Mesothelial cell of epicardium (in vitro differentiated cells): ENCODE results near the gene TMEM30B. TPM values are rescaled to one million over a fixed set of nuclear protein-coding genes. Genes with fewer than 3 reads are reported as not detected.

Experiments used
- DNase-seq, 2 experiments: peaks; one replicate each; pipeline ENCODE4 v3.0.0; 2021; ENCODE audit warnings: low spot score in 2 of 2; ENCODE audit not compliant: unreplicated experiment in 2 of 2
- H3K27ac Mint-ChIP-seq: 2 replicates; pipeline ENCODE4 v1.8.0; 2021; ENCODE audit warnings: mixed read lengths
- H3K27me3 Mint-ChIP-seq: 2 replicates; pipeline ENCODE4 v1.8.0; 2021; ENCODE audit warnings: low read depth, mixed read lengths
- H3K36me3 Mint-ChIP-seq: 2 replicates; pipeline ENCODE4 v1.8.0; 2021; ENCODE audit warnings: mixed read lengths
- H3K4me1 Mint-ChIP-seq: 2 replicates; pipeline ENCODE4 v1.8.0; 2021; ENCODE audit warnings: mixed read lengths
- H3K4me3 Mint-ChIP-seq: 2 replicates; pipeline ENCODE4 v1.8.0; 2021; ENCODE audit warnings: mild to moderate bottlenecking, moderate library complexity, mixed read lengths
- H3K9me3 Mint-ChIP-seq: 2 replicates; pipeline ENCODE4 v1.8.0; 2021; ENCODE audit warnings: mixed read lengths
- total RNA-seq: library from RNA; stranded (reverse); gene quantifications from 3 replicates; pipeline ENCODE4 v1.2.1, GENCODE V29; 2021
- TF ChIP-seq, protein P1 (sequence below): fragments of 200-600 bp; sonication (generic); IDR thresholded peaks from one replicate; pipeline ENCODE4 v1.5.0; 2021; ENCODE audit warnings: antibody characterized with exemption; ENCODE audit not compliant: unreplicated experiment

Gene TMEM30B
- total RNA-seq, 1 donor from 2014 or later: 11.2 TPM

GRCh38 chr14:61238611-61239245, 42.4 kb downstream of the TMEM30B start:
- H3K27ac Mint-ChIP-seq: no peak overlapping the region
- DNase-seq: no peak
- TF ChIP-seq, protein P1, sequence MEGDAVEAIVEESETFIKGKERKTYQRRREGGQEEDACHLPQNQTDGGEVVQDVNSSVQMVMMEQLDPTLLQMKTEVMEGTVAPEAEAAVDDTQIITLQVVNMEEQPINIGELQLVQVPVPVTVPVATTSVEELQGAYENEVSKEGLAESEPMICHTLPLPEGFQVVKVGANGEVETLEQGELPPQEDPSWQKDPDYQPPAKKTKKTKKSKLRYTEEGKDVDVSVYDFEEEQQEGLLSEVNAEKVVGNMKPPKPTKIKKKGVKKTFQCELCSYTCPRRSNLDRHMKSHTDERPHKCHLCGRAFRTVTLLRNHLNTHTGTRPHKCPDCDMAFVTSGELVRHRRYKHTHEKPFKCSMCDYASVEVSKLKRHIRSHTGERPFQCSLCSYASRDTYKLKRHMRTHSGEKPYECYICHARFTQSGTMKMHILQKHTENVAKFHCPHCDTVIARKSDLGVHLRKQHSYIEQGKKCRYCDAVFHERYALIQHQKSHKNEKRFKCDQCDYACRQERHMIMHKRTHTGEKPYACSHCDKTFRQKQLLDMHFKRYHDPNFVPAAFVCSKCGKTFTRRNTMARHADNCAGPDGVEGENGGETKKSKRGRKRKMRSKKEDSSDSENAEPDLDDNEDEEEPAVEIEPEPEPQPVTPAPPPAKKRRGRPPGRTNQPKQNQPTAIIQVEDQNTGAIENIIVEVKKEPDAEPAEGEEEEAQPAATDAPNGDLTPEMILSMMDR: no peak
- peaks cover 16% of the 10 kb centered on the region for H3K9me3 Mint-ChIP-seq
- H3K4me3 Mint-ChIP-seq: no peak overlapping the region
- no peaks in the 10 kb centered on the region for H3K4me1 Mint-ChIP-seq
- peaks cover 5% of the 10 kb centered on the region for H3K36me3 Mint-ChIP-seq
- peaks cover 2% of the 10 kb centered on the region for H3K27me3 Mint-ChIP-seq

- no peak overlapping the region for H3K27ac Mint-ChIP-seq
- H3K4me3 Mint-ChIP-seq: no peak overlapping the region
- peaks cover 9% of the 10 kb centered on the region for H3K4me1 Mint-ChIP-seq
- no peaks in the 10 kb centered on the region for H3K36me3 Mint-ChIP-seq
- H3K27me3 Mint-ChIP-seq: peaks cover 2% of the 10 kb centered on the region
- TF ChIP-seq, protein P1: no peak
- no peak for DNase-seq
- no peaks in the 10 kb centered on the region for H3K9me3 Mint-ChIP-seq
Observed at GRCh38 chr14:61234215-61234916, 46.8 kb downstream of the TMEM30B start.

DNA sequence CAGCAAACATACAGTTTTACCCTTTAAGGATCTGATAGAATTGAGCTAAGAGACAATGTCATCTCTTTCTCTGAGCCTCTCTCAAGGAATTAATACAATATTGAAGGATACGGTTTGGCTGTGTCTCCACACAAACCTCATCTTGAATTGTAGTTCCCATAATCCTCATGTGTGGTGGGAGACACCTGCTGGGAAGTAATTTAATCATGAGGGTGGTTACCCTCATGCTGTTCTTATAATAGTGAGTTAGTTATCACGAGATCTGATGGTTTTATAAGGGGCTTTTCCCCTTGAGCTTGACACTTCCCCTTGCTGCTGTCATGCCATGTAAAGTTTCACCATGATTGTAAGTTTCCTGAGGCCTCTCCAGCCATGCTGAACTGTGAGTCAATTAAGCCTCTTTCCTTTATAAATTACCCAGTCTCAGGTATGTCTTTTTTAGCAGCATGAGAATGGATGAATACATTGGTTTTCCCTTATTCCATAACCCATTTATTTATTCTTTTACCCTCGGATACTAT, 47.6 kb downstream of the TMEM30B start:
- no peak overlapping the region for H3K27ac Mint-ChIP-seq
- peaks cover 2% of the 10 kb centered on the region for H3K27me3 Mint-ChIP-seq
- no peak overlapping the region for H3K4me3 Mint-ChIP-seq
- no peaks in the 10 kb centered on the region for H3K36me3 Mint-ChIP-seq
- H3K4me1 Mint-ChIP-seq: peaks cover 14% of the 10 kb centered on the region
- no peaks in the 10 kb centered on the region for H3K9me3 Mint-ChIP-seq
- TF ChIP-seq, protein P1: no peak
- no peak for DNase-seq

DNA sequence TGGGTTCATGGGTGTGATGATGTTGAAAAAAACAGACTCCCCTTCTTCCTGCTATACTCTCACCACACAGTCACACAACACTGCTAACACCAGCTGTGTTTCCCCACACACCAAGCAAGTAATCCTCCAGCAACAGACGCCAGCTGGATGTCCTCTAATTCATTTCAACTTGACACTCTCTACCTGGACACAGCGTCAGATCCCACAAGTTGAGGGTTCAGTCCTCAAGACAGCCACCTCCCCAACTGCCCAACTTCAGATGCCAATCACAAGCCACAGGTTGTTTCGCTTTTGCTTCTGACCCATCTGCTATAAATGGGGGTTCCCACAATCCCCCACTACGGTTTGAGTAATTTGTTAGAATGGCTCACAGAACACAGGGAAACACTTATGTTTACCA, 49.3 kb downstream of the TMEM30B start:
- H3K27ac Mint-ChIP-seq: no peak overlapping the region
- no peak overlapping the region for H3K4me3 Mint-ChIP-seq
- no peaks in the 10 kb centered on the region for H3K9me3 Mint-ChIP-seq
- no peak for DNase-seq
- no peaks in the 10 kb centered on the region for H3K36me3 Mint-ChIP-seq
- H3K27me3 Mint-ChIP-seq: peaks cover 2% of the 10 kb centered on the region
- TF ChIP-seq, protein P1: no peak
- peaks cover 22% of the 10 kb centered on the region for H3K4me1 Mint-ChIP-seq

DNA sequence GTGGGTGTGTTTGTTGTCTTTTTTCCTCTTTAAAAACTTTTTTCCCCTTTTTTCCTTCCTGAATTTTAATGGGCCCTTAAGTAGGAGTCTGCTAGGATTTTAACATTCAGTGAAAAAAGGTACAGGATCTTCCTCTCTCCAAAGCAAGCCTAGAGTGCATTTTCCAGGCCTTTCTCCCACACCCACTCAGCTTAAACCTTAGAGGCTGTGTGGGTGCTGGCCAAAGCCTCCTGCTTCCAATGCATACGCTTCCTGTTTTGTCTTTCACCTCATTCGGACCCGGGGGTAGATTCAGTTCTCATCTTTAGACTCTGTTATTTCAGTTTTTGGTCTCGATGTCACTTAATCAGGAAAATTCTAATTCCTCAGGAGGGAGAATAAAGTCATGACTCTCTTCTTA, 51.2 kb downstream of the TMEM30B start:
- TF ChIP-seq, protein P1: no peak
- Mint-ChIP-seq H3K36me3 (no peaks in the 10 kb centered on the region), H3K27me3 (peaks cover 2% of the 10 kb centered on the region), H3K4me3 (no peak overlapping the region), H3K9me3 (no peaks in the 10 kb centered on the region), H3K27ac (no peak overlapping the region), H3K4me1 (peaks cover 31% of the 10 kb centered on the region)
- DNase-seq: no peak
